ENCODE results near the gene HSPBP1.
"Not testable (repeated sequence)": the region's sequence is repeated elsewhere in the genome, so short reads cannot be mapped to it uniquely, and the experiment has no call there.

DNA sequence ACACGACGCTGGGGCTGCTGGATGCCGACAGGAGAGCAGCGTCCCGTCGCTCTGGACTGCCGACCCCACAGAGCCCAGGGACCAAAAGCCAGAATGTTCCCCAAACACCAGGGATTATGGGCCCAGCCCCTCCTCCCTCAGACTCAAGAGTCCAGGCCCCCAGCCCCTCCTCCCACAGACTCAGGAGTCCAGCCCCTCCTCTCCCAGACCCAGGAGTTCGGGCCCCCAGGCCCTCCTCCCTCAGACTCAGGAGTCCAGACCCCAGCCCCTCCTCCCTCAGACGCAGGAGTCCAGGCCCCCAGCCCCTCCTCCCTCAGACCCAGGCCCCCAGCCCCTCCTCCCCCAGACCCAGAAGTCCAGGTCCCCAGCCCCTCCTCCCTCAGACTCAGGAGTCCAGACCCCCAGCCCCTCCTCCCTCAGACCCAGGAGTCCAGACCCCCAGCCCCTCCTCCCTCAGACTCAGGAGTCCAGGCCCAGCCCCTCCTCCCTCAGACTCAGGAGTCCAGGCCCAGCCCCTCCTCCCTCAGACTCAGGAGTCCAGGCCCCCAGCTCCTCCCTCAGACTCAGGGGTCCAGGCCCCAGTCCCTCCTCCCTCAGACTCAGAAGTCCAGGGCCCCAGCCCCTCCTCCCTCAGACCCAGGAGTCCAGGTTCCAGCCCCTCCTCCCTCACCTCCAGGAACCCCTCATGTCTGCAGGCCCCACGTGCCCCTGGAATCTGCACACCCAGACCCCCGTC is 55.1 kb downstream of the HSPBP1 start:
- not testable (repeated sequence) for TF ChIP-seq POLR2AphosphoS5 (IDR thresholded peaks at IDR 0.05)
- TF ChIP-seq, protein P1, sequence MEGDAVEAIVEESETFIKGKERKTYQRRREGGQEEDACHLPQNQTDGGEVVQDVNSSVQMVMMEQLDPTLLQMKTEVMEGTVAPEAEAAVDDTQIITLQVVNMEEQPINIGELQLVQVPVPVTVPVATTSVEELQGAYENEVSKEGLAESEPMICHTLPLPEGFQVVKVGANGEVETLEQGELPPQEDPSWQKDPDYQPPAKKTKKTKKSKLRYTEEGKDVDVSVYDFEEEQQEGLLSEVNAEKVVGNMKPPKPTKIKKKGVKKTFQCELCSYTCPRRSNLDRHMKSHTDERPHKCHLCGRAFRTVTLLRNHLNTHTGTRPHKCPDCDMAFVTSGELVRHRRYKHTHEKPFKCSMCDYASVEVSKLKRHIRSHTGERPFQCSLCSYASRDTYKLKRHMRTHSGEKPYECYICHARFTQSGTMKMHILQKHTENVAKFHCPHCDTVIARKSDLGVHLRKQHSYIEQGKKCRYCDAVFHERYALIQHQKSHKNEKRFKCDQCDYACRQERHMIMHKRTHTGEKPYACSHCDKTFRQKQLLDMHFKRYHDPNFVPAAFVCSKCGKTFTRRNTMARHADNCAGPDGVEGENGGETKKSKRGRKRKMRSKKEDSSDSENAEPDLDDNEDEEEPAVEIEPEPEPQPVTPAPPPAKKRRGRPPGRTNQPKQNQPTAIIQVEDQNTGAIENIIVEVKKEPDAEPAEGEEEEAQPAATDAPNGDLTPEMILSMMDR (IDR thresholded peaks at IDR 0.05; ENCODE audit: poor library complexity, severe bottlenecking): not testable (repeated sequence)
- TF ChIP-seq, protein P2, sequence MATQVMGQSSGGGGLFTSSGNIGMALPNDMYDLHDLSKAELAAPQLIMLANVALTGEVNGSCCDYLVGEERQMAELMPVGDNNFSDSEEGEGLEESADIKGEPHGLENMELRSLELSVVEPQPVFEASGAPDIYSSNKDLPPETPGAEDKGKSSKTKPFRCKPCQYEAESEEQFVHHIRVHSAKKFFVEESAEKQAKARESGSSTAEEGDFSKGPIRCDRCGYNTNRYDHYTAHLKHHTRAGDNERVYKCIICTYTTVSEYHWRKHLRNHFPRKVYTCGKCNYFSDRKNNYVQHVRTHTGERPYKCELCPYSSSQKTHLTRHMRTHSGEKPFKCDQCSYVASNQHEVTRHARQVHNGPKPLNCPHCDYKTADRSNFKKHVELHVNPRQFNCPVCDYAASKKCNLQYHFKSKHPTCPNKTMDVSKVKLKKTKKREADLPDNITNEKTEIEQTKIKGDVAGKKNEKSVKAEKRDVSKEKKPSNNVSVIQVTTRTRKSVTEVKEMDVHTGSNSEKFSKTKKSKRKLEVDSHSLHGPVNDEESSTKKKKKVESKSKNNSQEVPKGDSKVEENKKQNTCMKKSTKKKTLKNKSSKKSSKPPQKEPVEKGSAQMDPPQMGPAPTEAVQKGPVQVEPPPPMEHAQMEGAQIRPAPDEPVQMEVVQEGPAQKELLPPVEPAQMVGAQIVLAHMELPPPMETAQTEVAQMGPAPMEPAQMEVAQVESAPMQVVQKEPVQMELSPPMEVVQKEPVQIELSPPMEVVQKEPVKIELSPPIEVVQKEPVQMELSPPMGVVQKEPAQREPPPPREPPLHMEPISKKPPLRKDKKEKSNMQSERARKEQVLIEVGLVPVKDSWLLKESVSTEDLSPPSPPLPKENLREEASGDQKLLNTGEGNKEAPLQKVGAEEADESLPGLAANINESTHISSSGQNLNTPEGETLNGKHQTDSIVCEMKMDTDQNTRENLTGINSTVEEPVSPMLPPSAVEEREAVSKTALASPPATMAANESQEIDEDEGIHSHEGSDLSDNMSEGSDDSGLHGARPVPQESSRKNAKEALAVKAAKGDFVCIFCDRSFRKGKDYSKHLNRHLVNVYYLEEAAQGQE (IDR thresholded peaks at IDR 0.05; ENCODE audit: borderline replicate concordance): not testable (repeated sequence)

Measured in neural cell (in vitro differentiated cells).